GM21423 (cell line): Measurements from ENCODE around the gene ESYT3.
"Not testable (repeated sequence)": the region's sequence is repeated elsewhere in the genome, so short reads cannot be mapped to it uniquely, and the experiment has no call there.

ENCODE experiments used
- ATAC-seq: cut with Tn5 transposase; IDR thresholded peaks from one replicate; pipeline ENCODE4 v1.9.1; 2021; ENCODE audit warnings: mild to moderate bottlenecking, moderate library complexity; ENCODE audit not compliant: unreplicated experiment

Gene ESYT3

DNA sequence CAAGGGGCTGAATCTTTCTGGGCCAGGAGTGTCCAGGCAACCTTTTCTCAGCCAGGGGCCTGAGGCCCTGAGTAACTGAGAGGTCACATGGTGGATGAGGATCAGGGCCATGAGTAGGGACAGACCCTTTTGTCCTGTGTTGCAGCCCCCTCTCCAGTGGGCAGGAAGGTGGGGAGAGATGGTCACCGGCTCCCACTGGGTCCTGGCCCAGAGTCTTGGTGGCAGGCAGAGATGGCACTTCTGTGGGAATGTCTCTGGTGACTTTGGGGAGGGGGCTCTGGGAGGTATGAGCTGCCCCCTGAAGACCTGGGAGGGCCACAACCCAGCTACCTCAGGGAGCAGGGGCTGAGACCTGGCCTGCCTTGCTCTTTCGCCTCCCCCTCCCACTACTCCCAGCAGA is 6.8 kb downstream of the ESYT3 start:
- no peak for ATAC-seq

DNA sequence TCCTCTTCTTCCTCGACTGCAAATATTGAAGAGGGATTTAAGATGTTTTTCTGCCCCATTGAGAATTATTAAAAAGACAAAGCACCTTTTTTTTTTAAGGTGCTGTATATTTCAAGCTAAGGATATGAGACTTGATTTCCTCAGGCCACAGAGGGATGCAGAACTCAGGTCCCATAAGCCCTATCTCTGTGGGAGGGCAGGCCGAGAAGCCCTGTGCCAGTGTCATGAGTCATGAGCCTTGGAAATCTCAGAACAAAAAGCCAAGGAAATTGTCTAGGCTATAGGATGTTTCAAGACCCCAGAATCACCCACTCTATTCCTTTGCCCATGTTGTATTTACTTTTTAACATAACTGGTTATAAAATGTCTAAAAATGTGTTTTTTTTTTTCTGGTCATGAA is 7.3 kb downstream of the ESYT3 start:
- no peak for ATAC-seq

DNA sequence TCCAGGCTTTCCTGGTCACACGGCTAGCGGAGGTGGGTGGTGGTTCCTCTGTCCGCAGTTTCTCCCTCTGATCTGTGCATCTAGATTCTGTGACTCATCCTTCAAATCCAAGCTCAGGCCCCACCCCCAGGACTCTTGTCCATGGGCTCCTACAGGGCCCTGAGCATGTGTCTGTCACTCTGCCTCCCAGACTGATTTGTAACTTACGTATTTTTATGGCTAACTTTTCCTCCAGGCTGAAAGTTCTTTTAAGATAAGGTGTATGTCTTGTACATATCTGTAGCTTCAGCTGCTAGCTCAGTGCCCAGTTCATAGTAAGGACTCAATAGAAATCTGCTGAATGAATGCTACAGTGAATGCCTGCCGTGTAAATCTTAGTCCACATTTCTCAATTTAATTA is 8.0 kb downstream of the ESYT3 start:
- ATAC-seq = no peak

DNA sequence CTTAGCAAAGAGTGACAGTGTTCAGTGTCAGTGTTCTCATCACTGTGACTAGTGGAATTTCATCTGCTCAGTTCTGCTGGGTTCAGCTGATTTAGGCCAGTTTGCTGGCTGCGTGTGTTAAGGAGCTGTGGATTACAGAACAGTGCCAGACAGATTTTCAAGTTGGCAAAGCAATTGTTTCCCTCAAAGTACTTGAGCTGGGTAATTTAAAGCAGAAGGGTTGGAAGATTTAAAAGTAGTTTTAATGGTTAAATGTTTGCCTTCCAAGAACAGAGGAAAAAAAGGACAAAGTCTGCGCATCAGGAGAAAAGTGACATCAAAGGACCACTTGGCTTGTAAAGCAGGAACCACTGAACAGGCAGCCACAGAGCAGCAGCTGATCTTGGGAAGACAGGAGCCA is 8.7 kb downstream of the ESYT3 start:
- no peak for ATAC-seq

DNA sequence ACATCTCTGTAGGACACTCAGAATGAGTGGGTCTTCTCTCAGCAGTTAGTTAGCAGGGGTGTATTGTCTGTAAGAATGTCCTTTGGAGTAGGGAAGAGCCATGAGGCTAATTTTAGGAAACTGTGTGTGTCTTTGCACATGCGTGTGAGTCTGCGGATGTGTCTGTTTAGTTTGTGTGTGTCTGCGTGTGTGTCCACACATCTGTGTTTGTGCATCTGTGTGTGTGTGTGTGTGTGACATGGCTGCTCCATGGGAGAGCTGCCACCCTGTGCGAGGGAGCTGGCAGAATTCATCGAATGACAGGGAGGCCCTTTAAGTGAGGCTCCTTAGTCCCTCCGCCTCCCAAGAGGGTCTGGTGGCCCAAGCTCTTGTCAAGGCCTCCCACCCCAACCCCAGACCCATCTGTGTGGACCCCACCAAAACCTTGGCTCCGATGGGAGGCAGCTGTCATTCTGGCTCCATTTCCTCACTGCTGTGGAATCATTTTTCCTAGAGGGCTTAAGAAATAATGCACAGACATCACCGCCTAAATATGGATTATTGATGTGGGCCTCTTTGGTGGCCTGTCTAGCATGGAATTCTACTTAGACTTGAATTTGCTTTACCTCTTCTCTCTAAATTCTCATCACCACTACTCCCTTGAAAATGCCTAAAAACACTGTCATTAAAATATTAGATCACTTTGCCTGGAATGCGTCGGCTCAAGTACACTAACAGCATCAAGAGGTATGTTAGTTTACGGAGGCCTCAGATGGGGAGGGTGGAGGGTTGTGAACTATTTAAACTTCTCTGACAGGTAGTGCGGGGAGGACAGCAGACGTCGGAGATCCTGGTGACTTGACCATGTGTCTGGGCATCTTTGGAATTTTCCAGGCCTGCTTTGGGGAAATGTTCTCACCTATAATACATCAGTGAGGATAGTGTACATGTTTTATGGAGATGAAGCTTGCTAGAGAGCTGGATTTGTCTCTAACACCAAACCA is 9.4 kb downstream of the ESYT3 start:
- no peak for ATAC-seq

DNA sequence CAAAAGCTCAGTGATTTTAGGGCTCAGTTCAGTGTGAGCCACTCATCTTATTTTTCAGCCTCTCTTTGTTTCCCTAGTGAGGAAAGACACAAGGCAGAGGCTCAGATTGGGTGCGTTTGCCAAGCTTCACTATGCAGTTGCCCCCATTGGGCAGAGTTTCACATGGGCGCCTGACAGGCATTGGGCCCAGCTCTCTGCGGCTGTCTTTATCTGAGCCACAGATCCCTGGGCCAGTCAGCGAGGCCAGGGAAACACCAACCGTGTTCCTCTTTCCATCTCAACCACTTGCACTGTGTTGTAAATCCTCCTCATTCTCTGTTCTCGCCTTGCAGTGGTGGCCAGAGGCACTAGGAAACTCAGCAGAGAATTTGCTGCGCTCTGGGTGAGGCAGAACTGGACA is 10.8 kb downstream of the ESYT3 start:
- ATAC-seq = no peak

DNA sequence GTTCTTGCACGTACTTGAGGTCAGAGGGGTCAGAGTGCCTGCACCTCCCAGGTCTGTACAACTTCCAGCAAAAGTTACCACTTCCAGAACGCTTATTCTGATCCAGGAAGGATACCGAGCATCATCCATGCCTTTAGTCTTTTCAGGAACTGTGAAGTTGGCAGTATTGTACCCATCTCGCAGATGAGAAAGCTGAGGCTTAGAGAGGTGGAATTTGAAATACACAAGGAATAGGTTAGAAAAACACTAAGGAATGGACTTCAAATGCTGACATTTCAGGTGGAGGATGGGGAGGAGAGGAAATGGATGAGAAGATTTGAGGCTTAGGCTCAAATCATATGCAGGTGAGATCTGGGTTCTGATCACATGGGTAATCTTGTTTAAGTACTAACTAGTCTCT is 11.2 kb downstream of the ESYT3 start:
- ATAC-seq = no peak

DNA sequence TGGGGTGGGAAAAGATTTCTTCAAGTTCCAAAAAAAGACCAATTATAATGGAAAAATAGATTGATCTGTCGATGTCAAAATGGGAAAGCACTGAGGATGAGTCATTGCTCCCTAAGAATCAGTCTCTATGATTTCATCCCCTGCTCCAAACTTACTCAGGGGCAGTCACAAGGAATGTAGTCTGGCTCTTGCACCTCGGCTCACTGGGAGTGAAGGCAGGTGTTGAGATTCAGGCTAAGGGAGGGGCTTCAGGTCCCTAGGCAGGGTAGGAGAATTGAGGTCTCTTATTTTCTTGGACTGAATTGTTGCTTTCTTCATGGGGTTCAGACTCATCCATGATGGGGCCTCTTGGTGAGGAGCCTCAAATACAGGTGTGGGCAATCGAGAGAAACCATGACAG is 14.2 kb downstream of the ESYT3 start:
- no peak for ATAC-seq

DNA sequence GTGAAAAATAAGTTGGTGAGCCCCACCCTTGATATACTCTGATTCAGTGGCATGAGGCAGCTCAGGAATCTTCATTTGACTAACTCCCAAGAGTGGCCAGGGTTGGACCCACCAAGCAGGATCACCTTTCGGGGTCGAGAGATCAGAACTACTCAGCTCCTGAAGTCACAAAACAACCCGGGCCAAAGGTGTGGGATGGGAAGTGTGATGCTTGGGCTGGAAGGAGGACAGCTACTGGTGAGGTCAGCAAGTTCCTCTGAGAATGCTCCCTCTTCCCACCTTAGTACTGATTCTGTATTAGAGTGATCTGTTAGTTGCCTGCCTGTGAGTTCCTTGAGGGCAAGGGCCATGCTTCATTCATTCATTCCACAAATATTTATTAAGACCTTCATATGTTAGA is 15.1 kb downstream of the ESYT3 start:
- ATAC-seq = no peak

DNA sequence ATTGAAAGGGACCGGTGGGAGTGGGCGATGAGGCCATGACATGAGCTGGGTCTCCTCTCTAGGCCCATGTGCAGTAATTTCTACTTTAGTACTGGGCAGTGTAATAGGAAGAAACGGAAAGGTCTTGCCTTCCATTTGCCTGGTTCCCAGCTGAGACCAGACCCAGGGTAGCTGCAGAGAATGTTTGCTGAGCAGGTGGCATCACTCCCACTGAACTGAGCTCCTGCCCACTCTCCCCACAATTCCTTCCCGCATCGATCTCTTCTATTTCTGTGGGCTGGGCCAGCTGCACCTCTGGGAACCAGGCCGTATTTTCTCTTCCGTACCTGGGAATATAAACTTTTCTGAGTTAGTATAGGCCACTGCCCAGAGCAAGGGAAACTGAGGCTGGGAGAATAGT is 15.8 kb downstream of the ESYT3 start:
- no peak for ATAC-seq

DNA sequence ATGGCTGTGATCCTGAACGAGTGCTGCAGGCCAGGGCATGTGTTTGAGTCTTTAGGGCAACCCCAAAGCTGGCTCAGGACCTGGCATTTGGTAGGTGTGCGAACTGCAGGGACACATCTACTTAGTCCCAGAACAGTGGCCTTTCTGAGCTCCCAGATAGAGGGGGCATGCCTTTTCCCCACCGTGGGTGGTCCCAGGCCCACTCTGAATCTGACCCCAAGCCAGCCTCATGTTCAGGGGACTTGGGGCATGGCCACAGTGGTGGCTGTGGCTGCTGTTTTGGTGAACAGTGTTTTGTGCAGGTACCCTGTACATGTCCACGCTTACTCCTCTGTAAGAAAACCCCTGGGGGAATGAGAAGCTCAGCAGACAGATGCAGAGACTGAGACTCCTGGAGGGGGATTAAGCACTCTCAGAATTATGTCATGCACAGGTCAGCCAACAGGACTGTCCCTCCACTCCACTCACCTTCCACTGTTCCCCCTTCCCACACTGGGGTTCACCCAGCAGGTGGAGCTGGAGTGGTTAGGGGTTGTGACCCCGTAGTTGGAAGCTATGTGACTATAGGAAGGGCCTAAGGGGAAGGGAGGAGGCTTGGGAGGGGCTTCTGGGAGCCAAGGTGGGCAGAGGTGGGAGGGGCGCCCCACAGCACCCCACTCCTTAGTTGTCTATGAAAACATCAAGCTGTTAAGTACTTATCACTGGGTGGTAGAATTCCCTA is 16.4 kb downstream of the ESYT3 start:
- no peak for ATAC-seq

DNA sequence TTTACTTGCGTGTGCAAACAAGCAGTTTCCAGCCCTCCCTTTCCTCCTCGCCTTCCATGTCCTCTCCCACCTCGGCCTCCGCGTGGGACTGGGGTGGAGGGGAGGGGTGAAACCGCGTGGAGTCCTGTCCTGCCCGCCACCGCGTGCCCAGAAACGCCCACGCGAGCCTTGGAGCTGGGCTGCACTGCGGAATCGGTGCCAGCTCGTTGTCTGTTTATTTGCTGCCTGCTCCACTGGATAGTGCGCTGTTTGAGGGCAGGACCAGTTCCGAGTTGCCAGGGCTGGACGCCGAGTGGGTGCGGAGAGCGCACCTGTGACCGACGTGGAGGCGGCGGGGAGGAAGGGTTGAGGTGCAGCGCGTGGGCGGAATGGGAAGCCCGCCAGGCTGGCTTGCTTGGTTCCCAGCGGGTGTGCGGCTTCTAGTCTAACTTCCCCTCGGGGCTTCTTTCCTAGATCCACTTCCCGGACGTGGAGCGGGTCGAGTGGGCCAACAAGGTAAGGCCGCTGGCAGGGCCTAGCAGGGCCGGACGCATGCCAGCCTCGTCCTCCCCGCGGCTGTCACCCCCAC is 17.3 kb downstream of the ESYT3 start:
- no peak for ATAC-seq

DNA sequence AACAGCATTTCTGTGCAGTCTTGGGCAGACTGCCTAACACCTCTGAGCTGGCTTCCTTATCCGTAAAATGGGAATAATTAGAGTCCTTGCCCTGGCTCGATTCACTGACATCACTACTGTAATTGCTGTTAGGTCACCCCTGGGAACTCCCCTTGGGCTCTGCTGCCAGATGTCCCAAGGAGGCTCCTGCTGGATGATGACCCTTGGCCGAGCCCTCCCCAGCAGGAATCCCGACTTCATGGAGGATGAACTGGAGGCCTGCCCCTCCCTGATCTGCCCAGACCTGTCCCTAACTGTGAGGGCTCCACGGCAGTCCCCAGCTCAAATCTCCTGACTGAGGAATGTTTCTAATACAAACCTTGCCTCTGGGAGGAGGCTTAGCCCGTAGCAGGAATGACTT is 18.0 kb downstream of the ESYT3 start:
- no peak for ATAC-seq

DNA sequence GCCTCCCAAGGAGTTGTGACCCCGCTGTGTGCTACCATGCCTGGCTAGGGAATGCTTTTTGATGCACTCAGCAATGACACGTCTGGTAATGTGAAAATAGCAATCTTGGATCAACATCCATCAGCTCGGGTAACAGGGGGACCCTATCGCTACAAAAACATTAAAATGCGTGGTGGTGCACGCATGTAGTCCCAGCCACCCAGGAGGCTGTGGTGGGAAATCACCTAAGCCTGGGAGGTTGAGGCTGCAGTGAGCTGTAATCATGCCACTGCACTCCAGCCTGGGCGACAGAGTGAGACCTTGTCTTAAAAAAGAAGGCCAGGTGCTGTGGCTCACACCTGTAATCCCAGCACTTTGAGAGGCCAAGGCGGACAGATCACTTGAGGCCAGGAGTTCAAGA is 19.5 kb downstream of the ESYT3 start:
- not testable (repeated sequence) for ATAC-seq

DNA sequence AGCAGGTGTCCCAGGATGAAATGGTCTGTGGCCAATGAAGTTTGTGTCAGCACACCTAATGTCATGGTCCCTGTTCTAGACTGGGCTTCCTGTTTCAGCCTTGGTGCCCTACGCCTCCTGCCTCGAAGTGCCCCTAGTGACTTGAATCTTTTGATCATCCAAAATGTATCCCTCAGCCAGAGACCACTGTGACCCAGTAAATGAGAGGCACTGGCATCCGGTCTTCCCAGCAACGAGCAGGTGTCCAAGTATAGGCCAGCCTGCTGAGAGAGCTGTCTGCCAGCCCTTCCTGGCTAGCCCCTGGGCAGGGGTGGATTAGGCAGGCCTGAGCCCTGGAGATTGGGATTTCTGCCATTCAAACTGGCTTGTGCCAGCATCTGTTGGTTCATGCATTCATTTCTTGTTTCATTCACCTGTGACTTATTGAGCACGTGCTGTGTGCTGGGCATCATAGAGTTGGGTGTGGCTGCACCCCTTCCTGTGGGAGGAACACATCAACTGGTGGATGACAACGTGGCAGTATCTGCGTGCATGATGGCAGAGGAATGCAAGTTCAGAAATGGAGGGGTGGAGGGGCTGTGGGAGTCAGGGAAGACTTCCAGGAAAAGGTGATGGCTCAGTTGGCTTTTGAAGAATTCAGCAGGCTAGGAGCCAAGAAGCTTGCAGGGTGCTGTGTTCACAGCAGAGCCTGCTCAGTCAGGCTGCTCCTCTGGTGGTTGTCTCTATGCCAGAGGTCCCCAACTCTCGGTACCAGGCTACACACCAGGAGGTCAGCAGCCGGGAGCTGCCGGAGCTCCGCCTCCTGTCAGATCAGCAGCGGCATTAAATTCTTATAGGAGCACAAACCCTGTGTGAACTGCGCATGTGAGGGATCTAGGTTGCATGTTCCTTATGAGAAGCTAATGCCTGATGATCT is 21.6 kb downstream of the ESYT3 start:
- ATAC-seq = no peak

DNA sequence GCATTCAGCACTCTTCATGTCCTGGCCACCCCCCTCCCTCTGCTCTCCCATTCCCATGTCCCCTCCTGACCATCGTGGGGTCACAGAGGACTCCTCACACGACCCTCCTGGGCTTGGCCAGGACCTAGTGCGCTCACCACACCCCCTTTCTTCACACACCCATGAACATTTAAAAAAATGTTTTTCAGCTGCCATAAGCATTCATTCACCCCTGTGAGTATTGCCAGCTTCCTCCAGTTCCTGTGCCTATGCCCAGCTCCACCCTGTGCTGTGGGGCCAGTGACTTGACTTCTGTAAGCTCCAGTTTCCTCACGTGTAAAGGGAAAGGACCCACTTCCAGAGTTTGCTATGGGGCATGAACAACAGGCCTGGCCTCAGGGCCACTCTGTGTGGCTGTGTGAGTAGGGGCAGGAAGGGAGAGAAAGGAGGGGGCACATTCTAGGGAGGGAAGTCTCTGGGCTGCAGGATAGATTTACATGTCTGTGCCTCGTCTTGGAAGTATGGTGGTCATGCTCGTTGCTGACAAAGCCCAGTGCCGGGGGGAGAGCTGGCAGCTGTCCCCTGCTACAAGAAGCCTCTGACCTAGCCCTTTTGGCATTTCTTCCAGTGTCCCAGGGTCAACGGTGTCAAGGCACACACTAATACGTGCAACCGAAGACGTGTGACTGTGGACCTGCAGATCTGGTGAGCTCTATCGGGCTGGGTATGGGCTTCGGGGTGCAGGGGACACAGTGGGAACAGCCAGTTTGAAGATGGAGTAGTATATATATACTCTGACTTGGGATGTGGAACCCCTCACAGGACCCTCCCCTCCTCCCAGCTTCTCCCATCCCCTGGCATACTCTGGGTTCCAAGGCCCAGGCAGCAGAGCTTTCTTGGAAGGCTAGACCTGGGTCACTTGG is 22.8 kb downstream of the ESYT3 start:
- no peak for ATAC-seq

DNA sequence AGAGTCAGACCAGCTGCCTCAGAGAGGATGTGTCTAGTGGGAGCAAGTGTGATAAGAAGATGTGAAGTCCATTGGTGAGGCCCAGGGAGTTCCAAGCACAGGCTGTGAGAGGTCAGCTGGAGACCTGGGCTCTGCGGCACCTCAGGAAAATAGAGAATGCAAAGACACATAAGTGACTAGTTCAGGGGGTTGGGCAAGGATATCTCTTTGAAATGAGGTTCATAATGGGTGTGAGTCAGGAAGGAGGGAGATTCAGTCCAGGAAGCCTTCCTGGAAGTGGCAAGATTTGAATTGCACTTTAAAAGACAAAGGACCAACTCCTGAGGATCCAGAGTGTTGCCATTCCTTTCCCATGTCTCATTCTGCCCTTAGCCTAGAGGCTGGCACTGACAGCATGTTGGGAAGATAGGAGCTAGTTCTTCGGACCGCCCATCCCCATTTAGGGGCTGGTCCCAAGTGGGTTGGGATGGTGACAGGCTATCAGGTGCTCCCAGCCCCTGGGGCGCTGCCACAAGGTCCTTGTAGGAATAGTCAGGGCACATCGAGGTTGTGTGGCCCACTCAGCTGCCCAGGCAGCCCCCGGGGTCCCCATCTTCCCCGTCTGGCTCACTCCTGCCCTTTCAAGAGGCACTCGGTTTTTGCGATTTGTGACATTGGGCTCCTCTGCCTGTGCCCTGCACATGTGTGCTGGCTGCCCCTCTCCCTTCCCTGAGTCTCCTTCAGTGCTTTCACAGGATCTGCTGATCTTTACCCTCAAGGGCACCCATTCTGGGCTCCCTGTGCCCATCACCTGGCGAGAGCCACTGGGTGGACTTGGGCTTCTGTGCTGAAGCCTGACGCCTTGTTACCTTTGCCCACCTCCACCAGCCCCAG is 23.7 kb downstream of the ESYT3 start:
- no peak for ATAC-seq

DNA sequence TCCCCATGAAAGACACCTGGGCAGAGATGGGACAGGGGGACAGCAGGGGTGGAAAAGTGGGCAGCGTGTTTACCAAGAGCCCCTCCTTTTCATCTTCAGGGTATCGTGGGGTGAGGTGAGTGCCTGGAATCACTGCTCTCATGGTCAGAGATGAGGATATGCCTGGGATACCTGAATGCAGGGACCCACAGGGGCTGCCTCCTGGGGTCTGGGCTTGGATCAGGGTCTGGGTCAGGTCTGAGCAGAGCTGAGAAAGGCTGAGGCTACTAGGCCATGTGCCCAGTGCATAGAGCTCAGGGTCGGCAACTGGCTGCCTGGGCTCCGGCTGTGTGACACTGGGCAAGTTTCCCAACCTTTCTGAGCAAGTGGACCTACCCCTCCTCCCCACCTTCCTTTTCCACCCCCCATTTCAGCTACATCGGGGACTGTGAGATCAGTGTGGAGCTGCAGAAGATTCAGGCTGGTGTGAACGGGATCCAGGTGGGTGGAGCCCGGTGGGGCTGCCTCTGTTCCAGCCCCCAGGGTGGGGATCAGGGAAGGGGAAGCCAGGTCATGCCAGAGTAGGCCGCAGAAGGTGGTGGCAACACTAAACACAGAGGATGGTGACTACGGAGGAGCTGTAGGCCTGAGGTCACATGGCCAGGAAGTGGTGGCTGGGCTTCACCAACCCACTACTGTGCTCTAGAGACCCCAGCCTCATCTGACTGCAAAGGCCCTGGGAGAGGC is 24.5 kb downstream of the ESYT3 start:
- no peak for ATAC-seq
